ENCODE measurements around the gene BRINP3. TPM values are rescaled to one million over a fixed set of nuclear protein-coding genes. Genes with fewer than 3 reads are reported as not detected.

BRINP3 gene
- total and polyA plus RNA-seq, 11 donors = 0.15 to 2.7 (median 0.41) TPM; not detected in 3

GRCh38 chr1:190353538-190354101 lies 124.0 kb downstream of the BRINP3 start:
- 55 to 68% (median 65%) methylated on average over 3 of the region's 3 CpGs for WGBS, 4 donors
- H3K4me1 ChIP-seq = no peaks in the 10 kb centered on the region
- H3K9me3 ChIP-seq = peaks cover 0 to under 1% (median 0%) of the 10 kb centered on the region in 12 donors
- intact Hi-C loops (cut with DNase I) = no loop called here
- DNase-seq (no peak), ATAC-seq (no peak)
- H3K27me3 ChIP-seq = no peaks in the 10 kb centered on the region
- no peak overlapping the region for H3K27ac ChIP-seq
- H3K4me3 ChIP-seq = no peak overlapping the region
- H3K36me3 ChIP-seq = no peaks in the 10 kb centered on the region
- TF ChIP-seq POLR2A (IDR thresholded peaks at IDR 0.05) = no peak
- no peak for TF ChIP-seq CTCF (IDR thresholded peaks at IDR 0.05)

- no peak overlapping the region for H3K27ac ChIP-seq
- no peak for ATAC-seq
- H3K27me3 ChIP-seq = no peaks in the 10 kb centered on the region
- H3K9me3 ChIP-seq = no peaks in the 10 kb centered on the region
- H3K4me3 ChIP-seq = no peak overlapping the region
- TF ChIP-seq CTCF (IDR thresholded peaks at IDR 0.05) = no peak
- TF ChIP-seq POLR2A (IDR thresholded peaks at IDR 0.05) = no peak
- intact Hi-C loops (cut with DNase I) = no loop called here
- no peaks in the 10 kb centered on the region for H3K36me3 ChIP-seq
- DNase-seq = no peak
- no peaks in the 10 kb centered on the region for H3K4me1 ChIP-seq
These were observed 133.2 kb downstream of the BRINP3 start for GRCh38 chr1:190344454-190344853.

- TF ChIP-seq POLR2A (IDR thresholded peaks at IDR 0.05) (no peak), CTCF (IDR thresholded peaks at IDR 0.05) (no peak)
- intact Hi-C loops (cut with DNase I) = no loop called here
- no peak overlapping the region for H3K27ac ChIP-seq
- ATAC-seq (no peak), DNase-seq (no peak)
- H3K36me3 ChIP-seq = no peaks in the 10 kb centered on the region
- no peaks in the 10 kb centered on the region for H3K4me1 ChIP-seq
- H3K27me3 ChIP-seq = no peaks in the 10 kb centered on the region
- H3K4me3 ChIP-seq = no peak overlapping the region
- peaks cover 0 to 6% (median 0%) of the 10 kb centered on the region in 12 donors for H3K9me3 ChIP-seq
These were observed 138.8 kb downstream of the BRINP3 start for GRCh38 chr1:190338829-190339228.

GRCh38 chr1:190328871-190329270 lies 148.8 kb downstream of the BRINP3 start:
- Histone ChIP-seq H3K4me3 (no peak overlapping the region), H3K9me3 (peaks cover 0 to 11% (median 0%) of the 10 kb centered on the region in 12 donors), H3K27me3 (no peaks in the 10 kb centered on the region), H3K4me1 (no peaks in the 10 kb centered on the region), H3K27ac (no peak overlapping the region), H3K36me3 (no peaks in the 10 kb centered on the region)
- no peak for DNase-seq
- ATAC-seq = no peak
- no peak for TF ChIP-seq POLR2A (IDR thresholded peaks at IDR 0.05)
- no peak for TF ChIP-seq CTCF (IDR thresholded peaks at IDR 0.05)
- 68 to 86% (median 74%) methylated on average over 4 of the region's 4 CpGs for WGBS, 4 donors
- intact Hi-C loops (cut with DNase I) = no loop called here
